Memory B cell (primary cell): ENCODE results near the gene ZNF215.
A peak's percentile ranks its signal among the peaks of the same experiment; 100 is the strongest.
"Not testable (repeated sequence)": the region's sequence is repeated elsewhere in the genome, so short reads cannot be mapped to it uniquely, and the experiment has no call there.

Source experiments
- ATAC-seq: fragments of 150-1000 bp; cut with Tn5 transposase; 2 replicates; pipeline ENCODE4 v1.10.0; 2021; ENCODE audit warnings: low read depth, mild to moderate bottlenecking, moderate library complexity
- DNase-seq, 2 donors: peaks; one replicate each; pipeline ENCODE4 v3.0.0; 2022; ENCODE audit warnings: low spot score in 2 of 2
- H3K27ac Mint-ChIP-seq: one replicate; pipeline ENCODE4 v1.8.0; 2022; ENCODE audit warnings: mild to moderate bottlenecking, moderate library complexity, mixed read lengths
- H3K27me3 Mint-ChIP-seq: one replicate; pipeline ENCODE4 v1.8.0; 2022; ENCODE audit warnings: mixed read lengths
- H3K36me3 Mint-ChIP-seq: one replicate; pipeline ENCODE4 v1.8.0; 2022; ENCODE audit warnings: mild to moderate bottlenecking, mixed read lengths
- H3K4me1 Mint-ChIP-seq: one replicate; pipeline ENCODE4 v1.8.0; 2022; ENCODE audit warnings: mixed read lengths
- H3K4me3 Mint-ChIP-seq: one replicate; pipeline ENCODE4 v1.8.0; 2022; ENCODE audit warnings: mild to moderate bottlenecking, moderate library complexity, mixed read lengths
- H3K9me3 Mint-ChIP-seq: one replicate; pipeline ENCODE4 v1.8.0; 2022; ENCODE audit warnings: mixed read lengths

Gene ZNF215

GRCh38 chr11:6926208-6927029 is at the start of gene ZNF215:
Gene ZNF215 (plus strand): TSS chr11:6926426. CDS start chr11:6932273, 5,847 bp downstream.
- DNase-seq (no peak), ATAC-seq (peak; percentile 21)
- Mint-ChIP-seq H3K4me1 (peaks cover 23% of the 10 kb centered on the region), H3K27me3 (peaks cover 8% of the 10 kb centered on the region), H3K27ac (peak within 1 kb of the TSS; percentile 15), H3K36me3 (peaks cover 3% of the 10 kb centered on the region), H3K9me3 (no peaks in the 10 kb centered on the region), H3K4me3 (peak within 1 kb of the TSS; percentile 95)

- DNase-seq = no peak
- no peak for ATAC-seq
- Mint-ChIP-seq H3K27me3 (peaks cover 9% of the 10 kb centered on the region), H3K4me1 (peaks cover 3% of the 10 kb centered on the region), H3K4me3 (no peak overlapping the region), H3K27ac (no peak overlapping the region), H3K36me3 (no peaks in the 10 kb centered on the region), H3K9me3 (peaks cover 1% of the 10 kb centered on the region)
Measured at GRCh38 chr11:6876914-6877313, 49.3 kb upstream of the ZNF215 start.

- Mint-ChIP-seq H3K27me3 (peaks cover 11% of the 10 kb centered on the region), H3K4me1 (no peaks in the 10 kb centered on the region)
- no peak for ATAC-seq
Measured at GRCh38 chr11:6882751-6883150, 43.5 kb upstream of the ZNF215 start.

GRCh38 chr11:6887711-6888110 is 38.5 kb upstream of the ZNF215 start:
- not testable (repeated sequence) for H3K4me3 Mint-ChIP-seq, H3K4me1 Mint-ChIP-seq, H3K36me3 Mint-ChIP-seq, H3K9me3 Mint-ChIP-seq, ATAC-seq, DNase-seq, H3K27ac Mint-ChIP-seq
- peaks cover 11% of the 10 kb centered on the region for H3K27me3 Mint-ChIP-seq

More at GRCh38 chr11:6882751-6883150, 43.5 kb upstream of the ZNF215 start:
- Mint-ChIP-seq H3K36me3 (no peaks in the 10 kb centered on the region), H3K9me3 (no peaks in the 10 kb centered on the region), H3K4me3 (no peak overlapping the region), H3K27ac (no peak overlapping the region)
- DNase-seq = no peak

GRCh38 chr11:6888830-6889229 is 37.4 kb upstream of the ZNF215 start:
- Mint-ChIP-seq H3K27ac (no peak overlapping the region), H3K36me3 (no peaks in the 10 kb centered on the region)
- DNase-seq = no peak

GRCh38 chr11:6889835-6890234 is 36.4 kb upstream of the ZNF215 start:
- Mint-ChIP-seq H3K4me3 (no peak overlapping the region), H3K27me3 (peaks cover 6% of the 10 kb centered on the region), H3K36me3 (no peaks in the 10 kb centered on the region)

More at GRCh38 chr11:6888830-6889229, 37.4 kb upstream of the ZNF215 start:
- Mint-ChIP-seq H3K4me1 (no peaks in the 10 kb centered on the region), H3K9me3 (no peaks in the 10 kb centered on the region), H3K4me3 (no peak overlapping the region), H3K27me3 (peaks cover 6% of the 10 kb centered on the region)
- ATAC-seq = no peak

GRCh38 chr11:6892400-6892799 is 33.8 kb upstream of the ZNF215 start, which contains the start of gene OR2D2:
Gene OR2D2 (minus strand): TSS chr11:6892500. CDS start chr11:6892500, 0 bp downstream.
- Mint-ChIP-seq H3K9me3 (no peaks in the 10 kb centered on the region), H3K36me3 (no peaks in the 10 kb centered on the region), H3K27me3 (peaks cover 9% of the 10 kb centered on the region), H3K27ac (no peak within 1 kb of the TSS), H3K4me1 (peaks cover 5% of the 10 kb centered on the region), H3K4me3 (no peak within 1 kb of the TSS)
- DNase-seq (no peak), ATAC-seq (no peak)

More at GRCh38 chr11:6889835-6890234, 36.4 kb upstream of the ZNF215 start:
- no peaks in the 10 kb centered on the region for H3K9me3 Mint-ChIP-seq
- DNase-seq (no peak), ATAC-seq (no peak)
- H3K4me1 Mint-ChIP-seq = no peaks in the 10 kb centered on the region
- H3K27ac Mint-ChIP-seq = no peak overlapping the region

GRCh38 chr11:6894097-6894496 is 32.1 kb upstream of the ZNF215 start:
- H3K27ac Mint-ChIP-seq = no peak overlapping the region
- DNase-seq = no peak
- H3K4me3 Mint-ChIP-seq = no peak overlapping the region
- H3K9me3 Mint-ChIP-seq = no peaks in the 10 kb centered on the region
- ATAC-seq = no peak
- peaks cover 19% of the 10 kb centered on the region for H3K27me3 Mint-ChIP-seq
- peaks cover 5% of the 10 kb centered on the region for H3K4me1 Mint-ChIP-seq
- H3K36me3 Mint-ChIP-seq = no peaks in the 10 kb centered on the region

GRCh38 chr11:6895010-6895409 is 31.2 kb upstream of the ZNF215 start:
- H3K4me1 Mint-ChIP-seq = peaks cover 5% of the 10 kb centered on the region
- DNase-seq = no peak
- no peak overlapping the region for H3K4me3 Mint-ChIP-seq
- ATAC-seq = no peak
- H3K27me3 Mint-ChIP-seq = peaks cover 19% of the 10 kb centered on the region
- H3K36me3 Mint-ChIP-seq = no peaks in the 10 kb centered on the region
- H3K27ac Mint-ChIP-seq = no peak overlapping the region
- no peaks in the 10 kb centered on the region for H3K9me3 Mint-ChIP-seq

- peaks cover 14% of the 10 kb centered on the region for H3K27me3 Mint-ChIP-seq
- ATAC-seq = no peak
- H3K9me3 Mint-ChIP-seq = no peaks in the 10 kb centered on the region
Measured at GRCh38 chr11:6898911-6899310, 27.3 kb upstream of the ZNF215 start.

GRCh38 chr11:6900327-6900999 is 25.8 kb upstream of the ZNF215 start:
- no peak for ATAC-seq
- Mint-ChIP-seq H3K27ac (no peak overlapping the region), H3K27me3 (peaks cover 13% of the 10 kb centered on the region), H3K4me1 (no peaks in the 10 kb centered on the region), H3K36me3 (no peaks in the 10 kb centered on the region), H3K9me3 (no peaks in the 10 kb centered on the region), H3K4me3 (no peak overlapping the region)
- DNase-seq = no peak

More at GRCh38 chr11:6898911-6899310, 27.3 kb upstream of the ZNF215 start:
- no peak overlapping the region for H3K27ac Mint-ChIP-seq
- peaks cover 5% of the 10 kb centered on the region for H3K4me1 Mint-ChIP-seq
- no peaks in the 10 kb centered on the region for H3K36me3 Mint-ChIP-seq
- no peak overlapping the region for H3K4me3 Mint-ChIP-seq
- no peak for DNase-seq

- not testable (repeated sequence) for H3K36me3 Mint-ChIP-seq, H3K4me3 Mint-ChIP-seq, ATAC-seq, H3K27ac Mint-ChIP-seq, H3K4me1 Mint-ChIP-seq, H3K27me3 Mint-ChIP-seq, H3K9me3 Mint-ChIP-seq, DNase-seq
Measured at GRCh38 chr11:6904804-6905203, 21.4 kb upstream of the ZNF215 start.

GRCh38 chr11:6911378-6911777 is 14.8 kb upstream of the ZNF215 start:
- H3K4me1 Mint-ChIP-seq = no peaks in the 10 kb centered on the region
- H3K27ac Mint-ChIP-seq = no peak overlapping the region
- ATAC-seq (no peak), DNase-seq (no peak)
- H3K9me3 Mint-ChIP-seq = no peaks in the 10 kb centered on the region
- no peaks in the 10 kb centered on the region for H3K27me3 Mint-ChIP-seq
- H3K4me3 Mint-ChIP-seq = no peak overlapping the region
- no peaks in the 10 kb centered on the region for H3K36me3 Mint-ChIP-seq

GRCh38 chr11:6911948-6912347 is 14.3 kb upstream of the ZNF215 start:
- H3K27me3 Mint-ChIP-seq = no peaks in the 10 kb centered on the region
- H3K27ac Mint-ChIP-seq = no peak overlapping the region
- no peaks in the 10 kb centered on the region for H3K4me1 Mint-ChIP-seq
- no peaks in the 10 kb centered on the region for H3K36me3 Mint-ChIP-seq
- DNase-seq (no peak), ATAC-seq (no peak)
- no peaks in the 10 kb centered on the region for H3K9me3 Mint-ChIP-seq
- no peak overlapping the region for H3K4me3 Mint-ChIP-seq
